HL-60/S4 treated with phorbol 12-myristate 13-acetate at 8.2 ng/mL for 4 days and 3 days (cell line): ENCODE data around the gene URB1.

ENCODE experiments used
- in situ Hi-C: fragments of 300-500 bp; cut with MboI; formaldehyde crosslinking; loops from 2 replicates; pipeline ENCODE4 v1.15.0; 2022; ENCODE audit warnings: low sequenced_read_pairs

Gene URB1

DNA sequence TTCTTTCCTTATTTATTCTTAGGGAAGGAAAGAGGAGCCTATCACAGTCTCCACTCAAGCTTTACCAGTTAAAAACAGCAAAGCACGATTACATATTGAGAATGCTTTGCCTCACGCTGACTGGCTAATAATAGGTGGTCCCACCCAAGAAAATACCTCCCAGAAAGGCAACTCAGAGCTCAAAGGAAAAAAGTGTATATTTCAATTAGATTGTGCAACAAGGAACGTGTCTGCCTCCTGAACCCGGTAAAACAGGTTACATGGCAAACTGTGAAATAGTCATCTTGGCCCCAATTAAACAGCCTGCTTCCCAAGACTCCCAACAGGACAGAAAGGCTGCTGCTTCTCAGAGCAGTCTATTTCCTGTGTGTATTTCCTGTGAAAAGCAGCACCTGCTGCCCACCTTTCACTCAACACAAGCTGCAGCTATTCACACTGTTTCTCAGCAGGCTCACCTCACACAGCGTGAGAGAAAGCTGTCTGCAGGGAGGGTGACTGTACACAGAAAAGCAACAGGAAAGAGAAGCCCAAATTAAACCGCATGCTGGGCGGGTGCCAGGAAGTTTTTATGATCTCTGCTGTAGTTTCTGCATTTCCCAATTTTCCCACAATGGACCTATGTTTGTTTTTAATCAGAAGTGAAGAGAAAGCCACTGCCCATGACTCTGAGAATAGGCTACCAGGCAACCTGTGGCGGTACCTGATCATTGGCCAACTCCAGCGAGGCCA is 44.0 kb downstream of the URB1 start:
- in situ Hi-C loops, result no loop called here

DNA sequence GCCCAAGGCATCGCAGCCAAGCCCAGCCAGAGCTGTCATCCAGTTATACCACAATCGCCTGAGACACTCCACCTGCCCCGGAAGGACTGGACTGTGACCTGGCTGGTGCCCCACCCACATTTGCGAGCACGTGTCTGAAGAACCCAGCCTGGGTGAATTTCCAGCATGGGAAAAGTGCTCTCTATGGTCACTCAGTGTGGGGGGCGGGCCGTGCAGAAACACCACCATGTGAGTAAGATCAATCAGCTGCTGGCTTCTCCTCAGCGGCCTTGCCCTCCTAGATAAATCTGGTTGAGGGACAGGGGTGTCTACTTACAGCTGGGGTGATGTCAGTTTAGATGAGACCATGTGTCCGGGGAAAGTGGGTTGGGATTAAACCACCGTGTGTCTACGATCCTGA is 44.8 kb downstream of the URB1 start:
- in situ Hi-C loops, result no loop called here

DNA sequence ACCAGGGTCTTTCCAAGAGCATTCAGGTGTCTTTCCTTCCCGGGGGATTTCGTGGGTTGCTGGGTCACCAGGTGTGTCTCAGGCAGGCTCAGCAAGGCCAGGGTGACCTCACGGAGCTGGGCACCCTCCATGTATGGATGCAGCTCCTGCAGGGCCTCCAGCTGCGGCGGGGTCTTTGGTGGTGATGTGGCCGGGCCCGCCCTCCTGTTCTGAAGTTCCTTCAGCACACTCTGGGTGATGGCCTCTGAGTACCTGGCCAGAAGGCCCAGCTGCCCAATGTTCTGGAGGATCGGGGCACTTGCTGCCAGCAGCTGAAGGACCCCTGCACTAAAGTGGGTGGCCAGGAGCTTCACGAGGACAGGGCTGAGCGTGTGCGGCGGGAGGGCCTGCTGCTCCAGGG is 45.5 kb downstream of the URB1 start:
- in situ Hi-C loops, result no loop called here

DNA sequence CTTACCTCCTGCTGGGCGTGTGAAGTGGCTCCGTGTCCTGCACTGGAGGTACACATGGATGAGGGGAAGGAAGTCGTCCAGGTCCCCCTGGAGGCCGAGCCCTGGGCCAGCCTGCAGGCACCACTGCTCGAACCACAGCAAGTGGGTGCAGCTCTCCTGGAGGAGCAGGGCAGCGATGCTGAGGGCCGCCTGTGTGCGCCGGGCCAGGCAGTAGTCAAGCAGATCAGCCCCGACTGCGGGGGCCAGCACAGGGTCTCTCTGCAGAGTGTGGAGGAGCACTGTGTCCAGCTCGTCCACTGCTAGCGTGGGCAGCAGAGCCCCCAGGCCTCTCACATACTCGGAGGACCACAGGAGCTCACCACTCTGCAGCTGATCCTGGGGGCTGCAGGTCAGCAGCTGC is 45.9 kb downstream of the URB1 start:
- in situ Hi-C loops, result no loop called here

DNA sequence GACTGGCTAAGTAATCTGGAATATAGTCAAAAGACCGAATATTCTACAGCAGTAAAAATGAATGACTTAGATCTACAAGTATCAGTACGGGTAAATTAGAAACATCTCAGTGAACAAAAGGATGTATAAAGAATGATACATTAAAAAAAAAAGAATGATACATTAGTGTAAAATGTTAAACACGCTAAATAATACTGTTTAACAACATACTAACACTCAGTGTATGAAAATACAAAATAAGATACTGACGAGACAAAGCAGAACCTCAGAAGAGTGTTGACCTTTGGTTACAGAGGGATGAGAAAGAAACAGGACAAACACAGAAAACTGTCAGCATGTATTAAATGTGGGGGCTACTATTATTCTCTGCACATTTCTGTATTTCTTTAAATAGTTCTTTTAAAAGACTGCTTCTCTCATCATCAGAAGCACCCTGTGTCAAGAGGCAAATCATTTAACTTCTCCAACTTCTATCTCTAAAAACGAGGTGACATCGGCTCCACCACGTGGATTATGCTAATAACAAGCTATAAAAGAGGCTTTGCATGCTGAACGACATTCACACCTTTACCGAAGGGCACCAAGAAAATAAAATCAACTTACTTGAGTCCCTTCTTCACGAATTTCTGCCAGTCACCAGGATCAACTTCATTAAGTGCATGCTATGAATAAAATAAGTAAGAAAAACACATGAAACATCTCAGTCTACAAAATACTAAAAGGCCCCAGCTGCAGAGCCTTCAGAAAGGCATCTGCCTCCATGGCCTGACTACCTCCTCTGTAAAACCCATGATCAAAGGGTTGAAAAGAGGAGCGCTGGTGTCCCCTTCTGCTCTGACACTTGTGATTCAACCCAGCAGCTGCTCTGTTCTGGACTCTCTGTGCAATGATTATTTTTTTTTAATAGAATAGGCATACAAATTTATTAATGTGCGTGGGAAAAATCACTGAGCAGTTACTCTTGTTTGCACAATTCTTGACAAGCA is 51.7 kb downstream of the URB1 start:
- in situ Hi-C loops, result no loop called here

DNA sequence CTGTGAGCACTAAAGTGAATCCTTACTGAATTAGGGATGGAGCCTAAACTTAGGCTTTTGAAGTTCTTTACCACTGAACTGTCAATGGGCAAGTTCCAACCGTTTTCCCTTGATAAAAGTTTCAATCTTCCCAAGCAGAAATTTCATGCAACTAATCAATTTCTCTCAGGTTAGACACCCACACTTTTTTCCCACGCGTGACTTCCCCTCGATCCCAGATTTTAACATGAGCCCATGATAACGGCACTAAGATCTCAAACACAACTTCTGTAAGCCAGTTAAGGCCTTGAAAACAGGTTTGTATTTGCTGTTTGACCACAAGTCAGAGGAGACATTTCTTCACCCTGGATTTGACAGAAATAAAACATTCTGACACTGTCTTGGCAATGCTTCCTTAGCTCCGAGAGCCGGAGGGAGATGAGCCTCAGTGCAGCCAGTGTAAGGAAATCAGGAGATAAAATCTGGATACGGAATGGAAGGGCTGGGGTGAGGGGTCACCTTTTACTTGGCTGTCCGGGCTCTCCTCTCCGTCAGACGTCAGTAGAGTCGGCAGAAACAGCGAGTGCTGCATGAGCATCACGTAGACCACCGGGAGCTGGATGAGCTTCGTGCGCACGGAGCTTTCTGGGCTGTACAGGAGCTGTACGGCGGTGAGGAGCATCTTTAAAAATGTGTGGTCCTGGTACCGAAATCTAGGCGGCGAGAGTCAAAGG is 54.4 kb downstream of the URB1 start:
- in situ Hi-C loops, result no loop called here

DNA sequence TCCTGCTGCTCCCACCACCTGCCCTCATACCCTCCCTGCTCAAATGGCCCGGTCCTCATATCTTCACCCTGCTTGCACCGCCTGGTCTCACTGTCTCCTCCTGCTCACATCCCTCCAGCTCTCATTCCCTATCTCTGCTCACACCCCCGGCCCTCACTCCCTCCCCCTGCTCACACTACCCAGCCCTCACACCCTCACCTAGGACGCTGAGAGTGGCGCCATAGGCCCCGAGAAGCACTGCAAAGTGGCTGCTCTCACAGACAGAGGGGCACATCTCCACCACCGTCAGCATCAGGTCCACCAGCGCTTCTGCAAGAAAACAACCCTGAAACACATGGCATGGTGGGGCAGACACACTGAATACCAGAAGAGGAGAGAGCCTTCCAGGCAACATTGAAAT is 55.6 kb downstream of the URB1 start:
- in situ Hi-C loops, result no loop called here

DNA sequence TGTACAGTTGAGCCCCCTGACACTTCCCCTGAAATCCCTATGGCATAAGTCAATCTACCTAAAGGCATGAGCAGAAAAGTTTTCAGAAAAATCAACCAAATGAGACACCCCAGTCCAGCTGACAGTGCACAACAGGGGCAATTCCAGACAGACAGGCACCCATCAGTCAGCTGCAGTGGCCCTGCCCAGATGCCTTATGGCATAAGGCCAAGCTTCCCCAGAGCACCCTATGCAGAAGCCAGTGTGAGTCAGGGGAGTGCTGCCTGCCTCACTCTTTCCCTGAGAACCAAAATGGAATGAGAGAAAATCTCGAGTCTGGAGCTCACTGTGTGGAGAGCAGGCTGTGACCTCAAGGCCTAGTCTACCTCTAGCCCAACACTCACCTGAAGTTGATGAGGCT is 56.1 kb downstream of the URB1 start:
- in situ Hi-C loops, result no loop called here

DNA sequence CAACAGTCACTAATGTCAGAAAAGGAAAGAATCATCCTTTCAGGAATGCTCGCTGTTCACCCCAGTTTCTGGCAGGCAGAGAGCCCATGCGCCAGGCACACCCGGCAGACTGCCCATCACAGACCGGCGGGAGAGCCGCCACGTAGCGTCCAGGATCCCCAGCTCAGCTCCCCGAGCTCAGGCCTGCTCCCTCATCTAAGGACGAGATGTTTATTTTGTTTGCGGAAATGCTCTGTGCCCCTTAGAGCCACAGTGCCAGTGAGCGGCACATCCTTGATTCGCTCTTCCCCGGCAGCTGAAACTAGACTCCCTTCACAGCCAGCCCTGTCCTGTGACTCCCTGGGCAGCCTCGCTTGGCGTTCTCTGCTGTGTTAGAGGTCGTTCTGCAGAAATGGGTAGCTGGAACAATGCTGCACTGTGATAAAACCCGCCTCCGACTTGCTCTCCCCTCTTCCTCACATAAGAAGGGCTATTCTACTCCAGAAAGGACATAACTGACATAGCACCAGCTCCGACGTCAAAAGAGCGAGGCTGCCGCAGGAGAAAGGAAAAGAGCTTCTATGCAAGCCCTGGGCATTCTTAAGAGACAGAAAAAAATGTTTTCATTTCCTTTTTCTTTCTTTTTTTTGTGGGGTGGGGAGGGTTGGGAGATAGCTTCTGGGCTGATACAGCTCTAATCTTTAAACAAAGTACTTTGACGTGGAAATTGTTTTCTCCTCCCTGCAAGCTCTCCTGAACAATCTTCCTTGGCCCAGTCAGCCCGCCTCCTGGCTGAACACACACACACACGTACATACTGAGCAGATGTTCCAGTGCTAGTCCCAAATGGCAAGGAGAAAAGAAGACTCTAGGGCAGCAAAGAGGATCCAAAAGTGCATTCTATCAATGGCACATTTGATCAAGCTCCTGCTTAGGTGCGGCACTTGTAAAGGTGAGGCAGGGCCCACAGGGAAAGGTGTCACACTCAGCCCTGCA is 56.9 kb downstream of the URB1 start:
- in situ Hi-C loops, result no loop called here

DNA sequence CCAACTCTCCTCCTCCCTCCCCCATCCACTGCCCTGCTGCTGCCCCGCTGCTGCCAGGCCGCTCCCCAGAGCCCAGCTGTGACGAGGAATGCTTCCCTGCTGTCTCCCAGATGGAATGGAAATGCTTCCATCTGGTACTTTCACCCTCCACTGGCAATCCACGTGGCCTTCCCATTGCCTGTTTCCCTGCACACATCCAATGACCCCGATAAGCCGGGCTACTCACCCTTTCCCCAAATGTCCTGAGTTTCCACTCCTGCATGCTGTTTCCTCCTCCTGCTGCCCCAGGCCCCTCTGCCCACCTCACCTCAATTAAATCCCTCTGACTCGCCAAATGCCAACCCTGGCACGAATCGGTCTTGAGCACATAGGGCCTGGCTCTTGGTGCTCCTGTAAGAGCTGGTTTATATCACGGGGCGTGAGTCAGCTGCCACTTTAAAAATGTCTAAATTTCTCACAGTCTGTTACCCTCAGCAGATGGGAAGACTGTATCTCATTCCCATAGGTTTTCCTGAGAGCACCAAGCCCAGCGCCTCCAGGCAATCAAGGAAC is 57.8 kb downstream of the URB1 start:
- in situ Hi-C loops, result no loop called here

DNA sequence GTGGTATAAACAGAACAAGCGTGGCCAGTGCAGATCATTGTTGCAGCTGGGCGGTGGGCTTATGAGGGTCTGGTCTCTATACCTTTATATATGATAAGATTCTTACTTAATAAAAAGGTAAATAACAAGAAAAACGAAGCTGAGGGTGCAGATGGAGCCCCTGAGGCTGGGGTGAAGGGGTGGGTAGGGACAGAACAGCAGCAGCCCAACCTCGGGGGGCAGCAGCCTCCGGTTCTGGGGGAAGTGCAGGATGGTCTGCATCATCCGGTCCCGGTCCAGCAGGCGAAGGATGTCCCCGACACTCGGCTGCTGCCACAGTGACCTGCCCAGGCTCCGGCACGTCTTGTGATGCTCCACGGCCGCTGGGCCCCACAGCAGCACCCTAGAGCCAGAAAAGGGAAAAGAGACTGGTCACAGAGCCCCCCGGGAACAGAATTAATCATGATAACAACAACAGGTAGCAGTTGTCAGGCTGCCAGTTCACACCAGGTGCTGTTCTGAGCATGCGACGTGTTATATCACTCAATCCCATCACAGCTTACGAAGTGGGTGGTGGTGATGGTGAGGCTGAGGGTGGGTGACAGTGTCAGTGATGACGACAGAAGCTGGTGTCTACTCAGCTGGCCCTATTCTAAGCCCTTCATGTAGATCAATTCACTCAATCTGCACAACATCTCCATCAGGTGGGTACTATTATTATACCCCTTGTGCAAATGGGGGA is 58.7 kb downstream of the URB1 start:
- in situ Hi-C loops, result no loop called here

DNA sequence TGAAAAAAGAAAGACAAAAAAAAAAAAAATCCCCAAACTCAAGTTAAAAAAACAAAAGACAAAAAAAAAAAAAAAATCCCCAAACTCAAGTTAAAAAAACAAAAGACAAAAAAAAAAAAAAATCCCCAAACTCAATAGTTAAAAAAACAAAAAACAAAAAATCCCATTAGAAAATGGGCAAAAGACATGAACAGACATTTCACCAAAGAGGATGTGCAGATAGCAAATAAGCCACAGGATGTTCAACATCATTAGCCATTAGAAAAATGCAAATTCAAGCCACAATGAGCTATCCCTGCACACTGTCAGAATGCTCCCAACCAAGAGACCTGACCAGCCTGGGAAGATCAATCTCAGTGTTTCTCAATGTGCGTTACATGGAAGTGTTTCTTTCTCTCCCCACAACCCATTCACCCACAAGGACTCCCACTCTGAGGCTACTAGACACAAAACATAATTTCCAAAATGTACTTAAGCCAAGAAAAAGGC is 60.3 kb downstream of the URB1 start:
- in situ Hi-C loops, result no loop called here

DNA sequence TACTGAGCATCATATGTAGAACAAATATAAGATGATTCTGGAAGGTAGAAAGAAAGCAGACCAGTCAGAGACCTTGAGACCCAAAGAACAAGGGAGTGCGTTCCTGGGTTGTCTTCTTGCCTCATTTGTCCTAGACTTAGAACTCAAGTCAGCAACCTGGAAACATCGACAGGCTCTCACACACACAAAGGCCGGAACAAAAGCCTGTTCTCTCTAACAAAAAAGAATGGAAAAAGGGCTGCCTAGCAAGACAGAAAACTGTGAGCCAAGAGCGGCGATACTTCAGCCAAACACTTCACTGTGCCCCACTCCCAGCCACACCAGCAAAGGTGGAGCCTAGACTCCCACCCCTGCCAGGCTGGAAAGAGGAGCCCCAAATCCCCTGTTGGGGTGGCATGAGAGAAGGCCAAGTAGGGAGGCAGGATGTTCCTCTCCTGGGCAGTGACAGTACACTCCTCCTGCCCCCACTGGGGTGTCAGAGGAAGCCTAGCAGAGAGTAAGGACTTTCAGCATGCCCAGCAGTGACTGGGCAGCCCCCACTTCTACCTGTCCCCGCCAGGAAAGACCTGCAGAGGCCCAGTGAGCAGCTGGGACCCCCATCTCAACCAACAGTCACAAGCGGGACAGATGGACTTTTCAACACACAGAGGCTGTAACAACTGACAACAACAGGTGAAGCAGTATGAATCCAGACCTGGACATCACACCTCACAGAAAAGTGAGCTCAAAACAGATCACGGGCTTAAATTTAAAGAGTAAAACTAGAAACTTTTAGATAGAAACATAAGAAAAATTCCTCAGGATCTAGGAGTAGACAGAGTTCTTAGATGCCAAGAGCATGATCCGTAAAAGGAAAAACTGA is 61.1 kb downstream of the URB1 start:
- in situ Hi-C loops, result no loop called here

DNA sequence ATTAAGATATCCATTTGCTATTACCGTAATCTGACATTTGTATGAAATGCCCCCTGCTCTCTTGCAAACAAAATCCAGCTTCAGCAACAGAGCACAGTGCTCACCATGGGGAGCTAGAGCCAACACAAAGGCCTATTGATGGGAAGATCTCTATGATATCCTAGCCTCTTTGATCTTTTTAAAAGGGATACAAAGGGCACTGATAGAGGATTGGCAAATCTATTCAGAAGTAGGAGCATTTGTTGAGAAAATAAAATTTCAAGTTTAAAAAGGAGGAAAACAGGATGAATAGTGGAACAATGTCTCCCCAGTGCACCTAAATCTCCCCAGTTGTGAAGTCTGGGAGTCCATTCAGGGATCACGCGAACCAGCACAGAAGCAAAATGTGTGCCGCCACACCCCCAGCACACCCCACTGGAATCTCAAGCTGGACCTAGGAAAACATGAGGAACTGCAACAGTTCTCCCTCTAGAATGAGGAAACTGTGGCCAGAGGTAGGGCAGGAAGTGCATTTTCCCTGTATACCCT is 62.0 kb downstream of the URB1 start:
- in situ Hi-C loops, result no loop called here

DNA sequence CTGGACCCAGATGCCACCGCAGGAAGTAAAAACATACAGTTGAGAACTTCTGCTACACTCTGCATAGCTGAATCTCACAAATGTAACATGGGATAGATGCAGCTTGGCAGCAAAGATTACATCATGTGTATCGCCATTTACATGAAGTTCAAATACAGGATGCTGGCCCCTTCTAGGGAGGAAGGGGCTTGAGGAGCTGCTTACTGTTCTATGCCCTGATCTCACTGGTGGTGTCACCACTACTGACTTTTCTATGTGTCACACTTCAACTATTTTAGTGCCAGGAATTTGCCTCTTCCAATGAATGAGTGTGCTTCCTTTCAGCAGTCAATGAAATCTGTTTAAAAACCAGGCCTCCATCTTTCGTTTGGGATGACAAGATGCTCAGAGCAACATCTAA is 63.0 kb downstream of the URB1 start:
- in situ Hi-C loops, result no loop called here

DNA sequence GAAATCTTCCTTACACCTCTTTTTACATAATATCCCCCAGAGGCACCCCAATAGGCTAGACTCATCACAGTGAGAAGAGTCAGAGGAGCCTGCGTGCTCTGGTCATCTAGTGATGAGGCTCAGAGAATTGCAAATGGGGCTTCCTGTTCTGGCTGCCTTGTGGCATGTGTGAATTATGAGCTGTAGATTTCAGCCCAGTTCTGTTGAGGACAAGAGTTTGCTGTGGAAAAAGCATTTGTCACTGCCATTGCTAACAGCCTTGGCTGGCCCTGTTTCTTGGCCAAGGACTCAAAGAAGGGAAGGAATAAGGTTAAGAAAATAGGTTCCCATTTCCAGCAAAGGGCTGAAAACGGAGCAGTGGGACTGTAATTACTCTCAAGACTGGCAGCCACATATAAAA is 63.5 kb downstream of the URB1 start:
- in situ Hi-C loops, result no loop called here

DNA sequence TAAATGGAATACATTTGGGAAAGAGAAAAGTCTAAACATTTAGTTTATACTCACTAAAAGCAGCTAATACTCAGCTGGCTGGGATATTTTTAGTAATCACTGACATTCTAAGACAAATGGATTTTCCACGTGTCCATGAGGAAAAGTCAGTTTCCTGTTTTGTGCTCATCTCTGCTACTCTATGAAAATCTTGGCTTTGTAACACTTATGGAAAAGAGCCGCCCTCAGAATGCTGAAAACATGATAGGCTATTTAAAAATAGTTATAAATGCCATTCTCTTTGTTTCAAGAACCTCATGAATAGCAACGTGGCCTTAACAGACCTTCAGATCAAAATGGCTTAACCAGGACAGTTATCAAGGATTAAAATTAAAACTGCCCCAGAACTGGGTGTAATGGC is 64.2 kb downstream of the URB1 start:
- in situ Hi-C loops, result no loop called here

DNA sequence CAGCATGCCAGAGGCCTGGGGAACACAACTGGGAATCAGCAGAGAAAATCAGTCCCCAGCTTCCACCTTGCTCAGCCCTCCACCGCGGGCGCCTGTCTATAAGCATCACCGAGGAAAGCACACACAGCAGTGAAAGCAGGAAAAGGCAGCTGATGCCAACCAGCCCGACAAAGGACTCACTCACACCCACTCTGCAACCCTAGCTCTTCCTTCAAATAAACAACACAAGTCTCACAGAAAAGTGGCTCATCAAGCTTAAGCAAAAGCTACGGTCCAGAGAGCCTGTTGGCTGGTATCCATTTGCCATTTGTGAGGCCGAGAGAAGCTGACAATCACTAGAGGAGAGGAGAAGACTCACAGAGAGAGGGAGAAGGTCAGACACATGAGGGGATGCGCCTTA is 67.1 kb downstream of the URB1 start:
- in situ Hi-C loops, result no loop called here
